AG10803 (cell line): ENCODE measurements around the gene PPP3CB.

Experiments
- DNase-seq: peaks from one replicate; pipeline ENCODE4 v3.0.0; 2010; ENCODE audit warnings: low read depth
- H3K4me3 ChIP-seq: 2 replicates; pipeline ENCODE4 v1.5.1; 2011; ENCODE audit warnings: mild to moderate bottlenecking, low read length, control low read depth
- CTCF ChIP-seq: conservative IDR thresholded peaks from 2 replicates; pipeline ENCODE4 v1.5.1; 2011; ENCODE audit warnings: mild to moderate bottlenecking, low read length, control low read depth, inconsistent platforms

PPP3CB gene

GRCh38 chr10:73424478-73424877, 71.3 kb downstream of the PPP3CB start:
- no peak overlapping the region for H3K4me3 ChIP-seq
- no peak for DNase-seq
- no peak for TF ChIP-seq CTCF

- TF ChIP-seq CTCF, result no peak
- H3K4me3 ChIP-seq, result no peak overlapping the region
- no peak for DNase-seq
Measured at GRCh38 chr10:73423309-73423708, 72.5 kb downstream of the PPP3CB start.

- no peak for DNase-seq
- no peak for TF ChIP-seq CTCF
- no peak overlapping the region for H3K4me3 ChIP-seq
Measured at GRCh38 chr10:73416571-73416970, 79.3 kb downstream of the PPP3CB start.

- H3K4me3 ChIP-seq, result peak overlapping the region; percentile 76
- no peak for DNase-seq
Measured at GRCh38 chr10:73414230-73414945, 81.4 kb downstream of the PPP3CB start.

GRCh38 chr10:73413528-73414229, 82.1 kb downstream of the PPP3CB start, which contains the start of gene ANXA7:
TSS of gene ANXA7 (minus strand) at chr10:73414058. CDS start at chr10:73400856, 13,202 bp downstream.
- peak; percentile 31 for TF ChIP-seq CTCF
- peak; percentile 77 for DNase-seq

More at GRCh38 chr10:73414230-73414945, 81.4 kb downstream of the PPP3CB start:
- no peak for TF ChIP-seq CTCF

GRCh38 chr10:73413108-73413527, 82.7 kb downstream of the PPP3CB start:
- peak overlapping the region; percentile 76 for H3K4me3 ChIP-seq
- no peak for TF ChIP-seq CTCF
- no peak for DNase-seq

More at GRCh38 chr10:73413528-73414229, 82.1 kb downstream of the PPP3CB start, which contains the start of gene ANXA7:
- H3K4me3 ChIP-seq, result peak within 1 kb of the TSS; percentile 76
